HG03354 (cell line): Measurements from ENCODE around the gene KLHL9.
"Not testable (repeated sequence)": the region's sequence is repeated elsewhere in the genome, so short reads cannot be mapped to it uniquely, and the experiment has no call there.

Source experiments
- ATAC-seq: cut with Tn5 transposase; IDR thresholded peaks from one replicate; pipeline ENCODE4 v1.9.1; 2021; ENCODE audit warnings: mild to moderate bottlenecking; ENCODE audit not compliant: unreplicated experiment, poor library complexity, severe bottlenecking

KLHL9 gene, protein sequence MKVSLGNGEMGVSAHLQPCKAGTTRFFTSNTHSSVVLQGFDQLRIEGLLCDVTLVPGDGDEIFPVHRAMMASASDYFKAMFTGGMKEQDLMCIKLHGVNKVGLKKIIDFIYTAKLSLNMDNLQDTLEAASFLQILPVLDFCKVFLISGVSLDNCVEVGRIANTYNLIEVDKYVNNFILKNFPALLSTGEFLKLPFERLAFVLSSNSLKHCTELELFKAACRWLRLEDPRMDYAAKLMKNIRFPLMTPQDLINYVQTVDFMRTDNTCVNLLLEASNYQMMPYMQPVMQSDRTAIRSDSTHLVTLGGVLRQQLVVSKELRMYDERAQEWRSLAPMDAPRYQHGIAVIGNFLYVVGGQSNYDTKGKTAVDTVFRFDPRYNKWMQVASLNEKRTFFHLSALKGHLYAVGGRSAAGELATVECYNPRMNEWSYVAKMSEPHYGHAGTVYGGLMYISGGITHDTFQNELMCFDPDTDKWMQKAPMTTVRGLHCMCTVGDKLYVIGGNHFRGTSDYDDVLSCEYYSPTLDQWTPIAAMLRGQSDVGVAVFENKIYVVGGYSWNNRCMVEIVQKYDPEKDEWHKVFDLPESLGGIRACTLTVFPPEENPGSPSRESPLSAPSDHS

DNA sequence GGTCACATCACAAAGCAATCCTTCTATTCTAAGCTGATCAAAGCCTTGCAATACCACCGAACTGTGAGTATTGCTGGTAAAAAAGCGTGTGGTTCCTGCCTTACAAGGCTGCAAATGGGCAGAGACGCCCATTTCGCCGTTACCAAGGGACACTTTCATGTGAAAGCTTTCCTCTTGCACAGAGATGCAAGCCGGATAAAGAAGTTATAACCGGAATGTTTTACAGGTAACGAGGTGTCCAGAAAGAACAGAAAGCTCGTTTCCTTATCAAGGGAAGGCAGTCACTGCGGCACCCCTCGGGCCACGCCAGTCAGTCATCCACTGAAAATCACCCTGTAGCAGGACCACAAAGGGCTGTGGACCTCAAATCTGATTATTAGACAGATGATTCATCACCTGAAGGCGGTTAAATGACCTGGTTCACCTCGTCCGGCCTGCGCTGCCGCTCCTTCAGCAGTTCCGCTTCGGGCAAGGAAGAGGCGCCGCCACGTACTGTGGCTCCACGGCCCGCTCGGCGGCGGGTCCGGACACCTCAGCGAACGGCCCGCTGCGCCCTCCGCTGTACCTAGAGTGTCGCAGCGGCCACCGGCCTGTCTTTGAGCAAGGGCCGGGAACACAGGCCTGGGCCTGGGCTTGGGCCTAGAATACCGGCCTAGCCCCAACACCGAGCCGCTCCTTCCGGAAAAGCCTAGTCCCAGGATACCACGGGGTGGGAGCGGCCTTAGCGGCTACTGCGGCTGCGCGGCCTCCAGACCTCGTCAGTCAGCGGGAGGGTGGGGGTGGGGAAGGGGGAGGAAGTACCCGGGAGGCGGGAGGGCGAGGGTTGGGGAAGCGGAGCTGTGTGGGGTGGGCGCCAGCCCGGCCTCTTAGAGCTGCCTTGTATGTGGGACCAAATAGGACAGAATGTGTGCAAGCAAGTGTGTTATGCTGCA lies at the start of gene KLHL9:
Gene KLHL9, minus strand, starts transcription at position 704 of the 932 bp plus-strand sequence. Its CDS starts 545 bp downstream, at position 159.
- peak; percentile 89 for ATAC-seq

DNA sequence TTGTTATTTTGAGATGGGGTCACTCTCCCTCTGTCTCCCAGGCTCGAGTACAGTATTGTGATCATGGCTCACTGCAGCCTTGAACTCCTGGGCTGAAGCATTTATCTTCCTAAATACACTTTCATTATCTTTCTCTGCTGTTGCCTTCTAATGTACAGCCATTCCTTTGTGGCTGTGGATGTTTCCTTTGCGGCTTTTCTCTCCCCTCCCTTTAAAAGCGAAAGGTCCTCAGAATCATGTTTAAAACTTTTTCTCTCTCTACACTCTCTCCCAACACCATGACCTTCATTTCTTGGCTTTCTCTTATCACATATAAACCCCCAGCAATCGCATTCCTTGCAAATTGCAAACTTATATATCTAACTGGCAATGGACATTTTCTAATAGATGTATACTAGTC lies 48.4 kb upstream of the KLHL9 start:
- ATAC-seq = no peak

DNA sequence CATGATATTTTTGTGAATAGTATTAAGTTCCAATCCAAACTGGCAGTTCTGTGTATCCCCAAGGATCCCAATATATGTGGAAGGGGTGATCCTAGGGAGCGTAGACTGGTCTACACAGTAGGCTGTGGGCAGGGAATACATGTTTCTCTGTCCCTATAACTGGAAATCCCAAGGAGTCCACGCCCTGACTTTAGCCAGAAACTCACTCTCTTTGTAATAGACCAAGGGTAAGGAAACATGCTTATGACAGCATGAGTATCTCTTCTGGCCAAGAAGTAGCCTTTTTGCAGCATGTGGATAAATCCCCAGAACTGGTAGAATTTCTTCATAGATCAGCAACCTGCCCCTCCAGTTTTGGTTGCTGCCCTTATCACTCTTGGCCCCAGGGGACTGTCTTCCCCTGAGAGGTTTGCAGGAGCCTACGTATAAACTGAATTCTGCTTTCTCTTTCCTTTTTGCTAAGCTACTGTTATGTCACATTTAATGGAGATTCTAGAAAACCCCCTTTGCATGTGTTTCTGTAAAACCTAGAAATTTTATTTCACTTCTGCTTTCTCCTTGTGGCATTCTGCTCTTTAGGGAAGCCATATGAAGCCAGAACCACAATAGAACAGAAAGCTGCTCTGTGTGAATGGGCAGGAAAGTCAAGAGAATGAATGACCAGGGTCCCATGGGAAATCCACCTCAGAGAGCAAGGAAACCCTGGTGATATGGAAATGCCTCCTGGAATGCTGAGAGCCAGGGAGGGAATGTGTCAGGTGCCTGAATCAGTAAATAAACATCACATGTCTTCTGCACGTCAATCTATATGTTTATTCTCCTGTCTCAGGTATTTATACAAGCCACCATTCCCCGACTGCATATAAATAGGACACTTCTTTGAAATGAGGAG lies 46.5 kb upstream of the KLHL9 start:
- ATAC-seq = peak; percentile 98

DNA sequence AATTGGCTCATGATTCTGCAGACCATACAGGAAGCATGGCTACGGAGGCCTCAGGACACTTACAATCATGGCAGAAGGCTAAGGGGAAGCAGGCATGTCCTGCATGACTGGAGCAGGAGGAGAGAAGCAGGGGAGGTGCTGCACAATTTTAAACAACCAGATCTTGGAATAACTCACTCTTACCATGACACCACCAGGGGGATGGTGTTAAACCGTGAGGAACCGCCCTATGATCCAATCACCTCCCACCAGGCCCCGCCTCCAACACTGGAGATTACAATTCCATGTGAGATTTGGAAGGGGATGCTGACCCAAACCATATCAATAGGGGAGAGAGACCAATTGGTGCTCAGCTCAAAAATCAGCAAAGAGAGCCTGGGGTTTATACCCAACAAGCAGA lies 36.3 kb upstream of the KLHL9 start:
- not testable (repeated sequence) for ATAC-seq

DNA sequence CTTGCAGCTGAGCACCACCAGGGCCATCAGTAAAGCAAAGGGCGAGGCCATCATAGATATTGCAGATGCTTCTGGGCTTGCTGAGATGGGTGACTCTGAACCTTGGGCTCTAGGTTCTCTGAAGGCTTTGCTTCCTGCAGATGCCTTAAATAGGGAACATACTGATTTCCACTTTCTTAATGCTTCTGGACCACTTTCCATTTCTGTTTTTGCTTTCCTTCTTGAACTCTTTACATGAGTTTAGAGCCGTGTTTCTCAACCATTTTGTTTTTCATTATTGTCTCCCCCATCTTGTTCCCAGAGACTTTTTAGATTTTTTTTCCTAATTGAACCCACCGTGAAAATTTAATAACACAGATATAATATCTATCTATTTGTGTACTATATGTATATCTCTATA lies 32.8 kb upstream of the KLHL9 start, which contains the start of gene IFNA13:
Gene IFNA13, minus strand, starts transcription at position 101 of the 400 bp plus-strand sequence. Its CDS starts 47 bp downstream, at position 54.
- ATAC-seq = no peak

DNA sequence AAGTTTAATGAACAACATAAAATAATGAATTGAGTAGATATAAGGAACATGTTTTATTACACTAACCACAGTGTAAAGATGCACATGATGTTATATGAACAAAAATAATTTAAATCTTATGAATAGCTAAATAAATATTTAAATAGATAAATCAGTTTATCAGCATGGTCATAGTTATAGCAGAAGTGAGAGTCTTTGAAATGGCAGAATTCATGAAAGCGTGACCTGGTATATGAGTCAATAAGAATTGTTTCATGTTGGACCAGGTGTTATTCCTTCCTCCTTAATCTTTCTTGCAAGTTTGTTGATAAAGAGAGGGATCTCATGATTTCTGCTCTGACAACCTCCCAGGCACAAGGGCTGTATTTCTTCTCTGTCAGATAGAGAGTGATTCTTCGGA lies 32.0 kb upstream of the KLHL9 start:
- ATAC-seq = peak; percentile 99

DNA sequence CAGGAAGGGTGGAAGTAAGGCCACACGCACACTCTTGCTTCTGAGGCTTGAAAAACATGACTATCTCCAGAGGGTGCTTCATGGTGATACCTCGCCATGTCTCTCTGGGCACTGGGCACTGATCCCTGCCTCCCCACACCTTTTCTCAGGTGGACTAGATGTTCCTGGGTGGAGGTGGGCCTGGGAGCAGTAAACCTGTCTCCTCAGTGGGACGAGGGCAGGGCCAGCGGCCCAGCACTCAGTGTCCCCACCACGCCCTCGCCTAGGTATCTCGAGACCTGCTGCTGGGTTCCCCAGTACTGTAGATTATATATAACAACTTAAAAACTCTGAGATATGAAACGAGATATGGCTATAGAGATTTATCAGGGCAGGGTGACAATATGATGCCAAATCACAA lies 27.1 kb upstream of the KLHL9 start:
- ATAC-seq = no peak

DNA sequence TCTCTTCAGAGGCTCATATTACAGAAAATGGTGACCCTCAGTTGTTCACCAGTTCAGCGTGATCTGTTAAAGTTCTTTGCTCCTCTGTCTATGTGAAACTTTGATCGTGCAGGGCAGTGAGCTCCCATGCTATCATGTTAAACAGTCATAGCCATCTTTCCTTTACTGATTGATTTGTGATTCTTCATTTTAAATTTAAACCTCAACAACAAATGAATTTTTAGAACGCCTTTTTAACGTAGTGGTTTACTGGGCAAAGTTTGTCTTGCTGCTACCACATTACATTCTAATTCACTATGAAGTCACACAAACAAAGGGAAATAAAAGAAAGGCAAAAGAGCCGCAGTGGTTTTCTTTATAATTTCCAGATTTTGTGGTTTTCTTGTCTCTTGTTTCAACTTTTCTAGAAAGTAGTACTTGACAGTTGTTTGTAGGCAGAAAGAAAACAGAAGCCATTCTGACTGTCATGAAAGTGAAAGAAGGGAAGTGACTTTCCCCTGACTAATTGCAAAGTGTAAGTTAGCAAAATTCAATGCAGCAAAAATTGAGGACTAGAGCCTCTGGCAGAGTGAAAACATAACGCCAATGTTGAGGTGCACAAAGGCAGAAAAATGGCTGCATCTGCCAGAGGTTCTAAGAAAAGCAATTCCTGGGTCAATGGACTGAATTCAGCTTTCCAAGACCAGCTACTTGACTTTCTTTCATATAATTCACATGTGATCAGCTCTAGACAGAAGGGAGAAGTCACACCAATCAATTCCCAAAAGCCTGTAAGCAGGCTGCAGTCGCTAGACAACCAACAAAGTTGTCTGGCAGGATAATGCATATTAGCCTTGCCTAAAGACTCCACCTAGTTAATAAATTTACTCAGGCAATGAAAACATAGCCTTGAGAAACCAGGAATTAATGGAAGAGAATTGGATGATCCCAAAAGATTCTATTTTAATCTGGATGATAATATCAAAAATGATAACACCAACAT lies 22.6 kb upstream of the KLHL9 start:
- peak; percentile 94 for ATAC-seq

DNA sequence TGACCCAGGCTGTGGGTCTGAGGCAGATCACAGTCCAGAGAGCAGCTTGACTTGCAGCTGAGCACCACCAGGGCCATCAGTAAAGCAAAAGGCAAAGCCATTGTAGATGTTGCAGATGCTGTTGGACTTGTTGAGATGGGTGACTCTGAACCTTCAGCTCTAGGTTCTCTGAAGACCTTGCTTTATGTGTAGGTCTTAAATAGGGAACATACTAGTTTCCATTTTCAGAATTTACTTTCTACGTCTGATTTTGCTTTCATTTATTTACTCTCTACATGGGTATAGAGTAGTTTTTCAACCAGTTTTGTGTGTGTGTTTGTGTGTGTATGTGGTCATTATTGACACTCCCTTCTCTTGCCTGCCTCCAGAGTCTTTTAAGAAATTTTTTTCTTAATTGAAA lies 15.6 kb upstream of the KLHL9 start, which contains the start of gene IFNA6:
Gene IFNA6, minus strand, starts transcription at position 101 of the 400 bp plus-strand sequence. Its CDS starts 0 bp downstream, at position 101.
- no peak for ATAC-seq

DNA sequence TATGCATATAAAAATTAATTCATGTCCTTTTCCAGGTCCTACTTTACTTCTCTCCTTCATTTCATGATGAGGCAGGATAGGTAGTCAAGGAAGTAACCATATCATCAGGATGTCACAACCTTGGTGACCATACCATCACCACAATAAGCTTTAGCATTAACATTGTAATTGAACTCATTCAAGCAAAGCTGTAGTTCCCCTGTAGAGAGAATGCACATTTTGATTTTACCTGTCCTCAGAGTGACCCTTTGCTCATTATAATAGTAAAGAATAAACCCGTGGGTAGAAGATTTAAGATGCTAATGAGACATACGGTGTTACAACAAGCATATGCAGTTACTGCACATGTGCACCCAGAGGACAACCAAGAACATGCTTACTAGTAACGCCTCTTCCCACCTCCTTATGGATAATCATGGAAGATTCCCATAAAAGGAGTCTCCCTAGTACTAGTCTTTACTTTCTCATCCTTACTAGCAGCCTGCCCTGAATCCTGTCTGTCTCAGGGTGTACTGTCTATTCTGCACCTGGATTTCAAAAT lies 13.3 kb upstream of the KLHL9 start:
- peak; percentile 60 for ATAC-seq

DNA sequence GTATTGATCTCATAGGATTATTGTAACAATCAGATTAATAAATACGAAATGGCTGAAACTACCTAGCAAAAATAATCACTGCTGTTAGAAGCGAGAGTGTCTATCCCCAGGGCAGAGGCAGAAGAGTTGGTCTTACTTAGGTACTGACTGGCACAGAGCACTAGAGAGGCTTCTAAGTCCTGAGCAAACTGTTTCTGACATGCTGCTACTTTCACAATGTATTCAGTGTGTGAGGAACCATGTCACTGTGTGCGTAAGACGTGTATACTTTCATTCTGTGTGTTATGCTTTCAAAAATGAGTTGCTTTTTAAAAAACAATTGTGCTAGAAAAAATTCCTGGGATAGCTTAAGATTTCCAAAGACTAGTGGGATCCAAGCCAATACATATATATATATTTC lies 5.5 kb upstream of the KLHL9 start:
- no peak for ATAC-seq

DNA sequence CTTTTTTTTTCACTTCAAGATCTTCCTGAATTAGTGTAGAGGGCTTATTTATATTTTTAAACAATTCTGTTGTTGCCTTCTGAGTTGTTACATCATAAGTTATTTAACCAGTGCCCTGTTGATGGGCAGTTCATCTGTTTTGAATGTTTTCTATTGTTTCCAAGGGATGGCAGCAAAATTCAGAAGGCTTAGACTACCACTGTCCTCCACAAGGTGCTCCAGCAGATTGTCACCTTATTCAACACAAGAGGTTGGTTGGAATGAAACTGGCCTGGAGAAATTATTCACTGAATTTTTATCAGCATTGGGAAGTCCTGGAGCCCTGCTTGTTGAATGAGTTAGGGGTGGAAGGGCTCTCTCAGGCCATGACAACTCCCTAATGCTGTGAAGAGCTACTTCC lies 1.3 kb upstream of the KLHL9 start:
- ATAC-seq = no peak

DNA sequence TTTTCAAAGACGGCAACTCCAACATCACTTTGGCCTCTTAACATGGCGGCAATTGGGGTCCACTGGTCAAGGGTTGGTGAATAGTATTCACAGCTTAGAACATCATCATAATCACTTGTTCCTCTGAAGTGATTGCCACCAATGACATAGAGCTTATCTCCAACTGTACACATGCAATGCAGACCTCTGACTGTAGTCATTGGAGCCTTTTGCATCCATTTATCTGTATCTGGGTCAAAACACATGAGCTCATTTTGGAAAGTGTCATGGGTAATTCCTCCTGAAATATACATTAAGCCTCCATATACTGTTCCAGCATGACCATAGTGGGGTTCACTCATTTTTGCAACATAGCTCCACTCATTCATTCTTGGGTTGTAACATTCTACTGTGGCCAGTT lies 2.0 kb downstream of the KLHL9 start:
- no peak for ATAC-seq

DNA sequence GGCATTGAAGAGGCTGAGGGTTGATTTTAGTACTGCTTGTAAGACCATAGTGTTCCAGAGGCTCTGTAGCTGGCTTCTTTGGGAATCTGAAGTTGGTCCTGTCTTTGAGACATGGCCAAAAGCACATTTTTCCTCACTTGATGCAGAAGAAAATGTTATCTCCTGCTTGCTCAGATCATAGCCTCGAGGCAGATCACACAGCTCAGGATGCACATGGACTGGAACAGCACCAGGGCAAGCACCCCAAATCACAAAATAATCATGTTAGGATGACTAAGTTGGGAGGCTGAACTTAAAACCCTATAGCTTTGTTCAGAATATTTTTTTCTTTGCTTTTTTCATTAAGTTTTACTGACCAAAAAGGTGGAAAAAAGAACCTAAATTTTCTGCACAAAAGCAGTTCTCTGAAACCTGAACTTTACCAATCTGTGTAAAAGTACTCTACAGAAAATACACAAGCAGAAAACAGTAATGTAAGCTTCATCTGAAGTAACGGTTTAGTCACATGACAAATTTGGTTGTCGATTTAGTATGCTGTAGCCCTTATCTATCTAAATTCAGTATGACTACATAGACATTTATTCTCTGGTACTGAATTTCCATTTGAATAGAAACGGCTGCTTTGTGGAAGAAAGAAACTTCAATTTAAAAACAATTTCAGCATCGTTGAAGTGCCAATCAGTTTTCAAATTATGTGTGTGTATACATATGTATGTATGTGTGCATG lies 3.4 kb downstream of the KLHL9 start:
- ATAC-seq = no peak

DNA sequence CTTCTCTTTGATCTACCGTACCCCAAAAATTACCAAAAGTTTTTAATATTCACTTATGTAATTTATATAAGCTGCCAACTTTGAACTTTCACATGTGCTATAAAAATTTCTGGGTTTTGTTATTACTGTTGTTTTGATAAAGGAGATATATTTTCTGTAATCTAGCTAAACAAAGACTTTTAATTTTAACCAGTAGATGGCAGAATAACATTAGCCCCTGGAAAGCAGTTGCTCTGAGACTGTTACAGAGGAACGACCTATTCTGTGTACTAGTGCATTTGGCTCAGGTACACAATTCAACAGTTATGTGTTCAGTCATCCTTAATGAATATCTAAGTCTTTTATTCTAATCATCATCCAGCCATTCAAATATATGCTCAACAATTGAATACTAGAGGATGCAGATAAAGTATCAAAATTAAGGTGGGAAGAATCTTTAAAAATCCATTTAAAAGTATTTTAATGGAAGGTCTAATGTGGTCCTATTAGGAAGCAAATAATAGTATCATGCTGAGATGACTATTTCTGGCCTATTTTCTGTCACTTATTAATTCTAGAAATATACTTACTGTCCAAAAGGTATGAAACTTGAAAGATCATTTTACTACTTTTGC lies 8.6 kb downstream of the KLHL9 start:
- peak; percentile 81 for ATAC-seq

DNA sequence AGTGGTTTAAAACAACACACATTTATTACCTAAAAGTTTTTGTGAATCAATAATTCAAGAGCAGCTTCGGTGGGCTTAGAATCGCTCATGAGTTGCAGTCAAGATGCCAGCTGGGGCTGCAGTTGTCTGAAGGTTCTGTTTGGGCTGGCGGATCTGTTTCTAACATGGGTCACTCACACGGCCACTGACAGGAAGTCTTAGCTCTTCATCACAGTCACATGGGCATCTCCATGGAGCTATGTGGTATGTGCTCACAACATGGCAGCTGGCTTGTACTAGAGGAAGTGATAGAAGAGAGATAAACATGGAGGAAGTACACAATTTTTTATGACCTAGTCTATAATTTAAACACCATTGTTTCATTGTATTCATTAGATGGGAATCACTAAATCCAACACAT lies 11.2 kb downstream of the KLHL9 start:
- ATAC-seq = no peak
